ENCODE results near the gene RFC3. TPM values are rescaled to one million over a fixed set of nuclear protein-coding genes. Genes with fewer than 3 reads are reported as not detected.

The RFC3 gene
- total and polyA plus RNA-seq, 4 donors, result 6.3 to 16.5 (median 8.5) TPM

DNA sequence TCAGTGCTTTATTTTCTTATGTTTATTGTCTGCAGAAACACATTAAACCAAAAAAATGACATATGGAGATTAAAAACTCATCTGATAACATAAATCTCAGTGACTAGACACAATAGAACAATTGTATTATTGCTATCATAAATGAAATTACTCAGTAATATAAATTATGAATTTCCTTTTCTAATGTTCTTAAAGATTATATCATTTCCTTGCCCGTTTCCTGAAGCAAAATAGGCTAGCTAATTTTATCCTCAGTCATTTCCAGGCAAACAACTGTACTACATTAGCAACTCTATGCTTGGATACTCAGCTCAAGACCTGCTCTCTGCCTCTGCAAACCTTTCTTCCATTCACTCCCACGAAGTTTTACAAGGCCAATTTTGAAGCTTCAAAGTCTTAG is 61.2 kb downstream of the RFC3 start:
- Histone ChIP-seq H3K4me3 (no peak overlapping the region), H3K9me3 (ENCODE audit: control insufficient read depth in 4 of 4, insufficient read depth in 3 of 4, low read length in 3 of 4) (peaks cover 0 to 3% (median 0%) of the 10 kb centered on the region in 4 donors), H3K27me3 (ENCODE audit: control insufficient read depth in 3 of 3, insufficient read depth in 3 of 3, low read length in 2 of 3) (no peaks in the 10 kb centered on the region), H3K27ac (ENCODE audit: low read depth in 1 of 2, low read length in 1 of 2) (no peak overlapping the region), H3K9ac (ENCODE audit: insufficient read depth in 1 of 2, low read length in 2 of 2) (no peak overlapping the region), H3K36me3 (ENCODE audit: control insufficient read depth in 4 of 4, insufficient read depth in 4 of 4, low read length in 4 of 4) (no peaks in the 10 kb centered on the region), H3K4me1 (ENCODE audit: control insufficient read depth in 5 of 5, insufficient read depth in 5 of 5, low read length in 5 of 5) (peaks cover 0 to 3% (median 0%) of the 10 kb centered on the region in 5 donors)
- ATAC-seq (ENCODE audit: insufficient read depth, low FRiP score) (no peak), DNase-seq (no peak)
- TF ChIP-seq, protein P1, sequence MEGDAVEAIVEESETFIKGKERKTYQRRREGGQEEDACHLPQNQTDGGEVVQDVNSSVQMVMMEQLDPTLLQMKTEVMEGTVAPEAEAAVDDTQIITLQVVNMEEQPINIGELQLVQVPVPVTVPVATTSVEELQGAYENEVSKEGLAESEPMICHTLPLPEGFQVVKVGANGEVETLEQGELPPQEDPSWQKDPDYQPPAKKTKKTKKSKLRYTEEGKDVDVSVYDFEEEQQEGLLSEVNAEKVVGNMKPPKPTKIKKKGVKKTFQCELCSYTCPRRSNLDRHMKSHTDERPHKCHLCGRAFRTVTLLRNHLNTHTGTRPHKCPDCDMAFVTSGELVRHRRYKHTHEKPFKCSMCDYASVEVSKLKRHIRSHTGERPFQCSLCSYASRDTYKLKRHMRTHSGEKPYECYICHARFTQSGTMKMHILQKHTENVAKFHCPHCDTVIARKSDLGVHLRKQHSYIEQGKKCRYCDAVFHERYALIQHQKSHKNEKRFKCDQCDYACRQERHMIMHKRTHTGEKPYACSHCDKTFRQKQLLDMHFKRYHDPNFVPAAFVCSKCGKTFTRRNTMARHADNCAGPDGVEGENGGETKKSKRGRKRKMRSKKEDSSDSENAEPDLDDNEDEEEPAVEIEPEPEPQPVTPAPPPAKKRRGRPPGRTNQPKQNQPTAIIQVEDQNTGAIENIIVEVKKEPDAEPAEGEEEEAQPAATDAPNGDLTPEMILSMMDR (IDR thresholded peaks at IDR 0.05; ENCODE audit: control extremely low read depth, extremely low read depth), result no peak
- 30 to 52% methylated on average over 2 of the region's 2 CpGs for WGBS, 2 donors

DNA sequence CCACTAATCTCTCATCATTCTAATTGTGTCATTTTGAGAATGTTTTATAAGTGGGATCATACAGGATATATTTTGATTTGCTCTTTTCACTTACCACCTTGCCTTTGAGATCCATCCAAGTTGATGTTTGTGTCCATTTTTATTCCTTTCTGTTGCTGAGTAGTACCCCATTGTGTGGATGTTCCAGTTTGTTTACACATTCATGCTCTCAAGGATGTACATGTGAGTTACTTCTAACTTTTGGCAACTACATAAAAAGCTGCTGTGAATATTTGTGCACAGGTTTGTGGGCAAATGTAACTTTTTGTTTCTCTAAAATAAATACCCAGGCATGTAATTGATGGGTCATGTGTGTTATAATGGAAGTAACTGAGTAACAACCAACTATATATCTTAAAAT is 64.9 kb downstream of the RFC3 start:
- TF ChIP-seq, protein P1 (IDR thresholded peaks at IDR 0.05; ENCODE audit: control extremely low read depth, extremely low read depth), result no peak

DNA sequence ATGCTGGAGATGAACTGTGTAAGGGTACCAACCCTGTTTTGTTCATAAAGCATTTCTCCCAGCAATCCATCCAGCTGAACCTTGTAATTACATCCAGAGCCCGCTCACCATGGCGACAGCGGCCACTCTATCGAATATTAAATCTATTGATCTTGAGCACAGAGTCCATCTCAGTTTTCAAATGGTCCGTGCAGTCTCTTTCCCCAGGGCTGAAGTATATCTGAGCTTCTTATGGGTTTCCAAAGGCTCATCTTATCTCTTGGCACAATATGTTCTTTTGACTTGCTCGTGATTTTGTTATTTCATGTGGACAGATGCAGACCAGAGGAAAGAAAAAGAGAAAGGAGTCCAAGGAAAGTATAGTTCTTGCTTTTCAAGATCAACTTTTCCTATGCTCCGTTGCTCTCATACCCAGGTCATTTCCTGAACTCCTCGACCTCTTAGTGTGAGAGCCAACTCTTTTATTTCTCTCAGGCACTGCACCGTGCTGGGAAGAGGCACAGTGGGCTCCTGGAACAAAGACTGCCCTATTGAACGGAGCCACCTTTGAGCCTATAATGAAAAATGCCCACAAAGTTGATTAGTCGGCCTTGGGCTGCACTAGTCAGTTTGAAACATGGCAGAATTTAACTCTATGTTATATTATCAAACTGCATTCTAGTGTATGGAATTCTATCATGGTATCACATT is 66.7 kb downstream of the RFC3 start:
- WGBS, 2 donors, result 85 to 88% methylated on average over 11 of the region's 11 CpGs
- Histone ChIP-seq H3K36me3 (ENCODE audit: control insufficient read depth in 4 of 4, insufficient read depth in 4 of 4, low read length in 4 of 4) (no peaks in the 10 kb centered on the region), H3K27ac (ENCODE audit: low read depth in 1 of 2, low read length in 1 of 2) (no peak overlapping the region), H3K27me3 (ENCODE audit: control insufficient read depth in 3 of 3, insufficient read depth in 3 of 3, low read length in 2 of 3) (no peaks in the 10 kb centered on the region), H3K9me3 (ENCODE audit: control insufficient read depth in 4 of 4, insufficient read depth in 3 of 4, low read length in 3 of 4) (peaks cover 0 to 4% (median 0%) of the 10 kb centered on the region in 4 donors), H3K4me3 (no peak overlapping the region), H3K9ac (ENCODE audit: insufficient read depth in 1 of 2, low read length in 2 of 2) (no peak overlapping the region), H3K4me1 (ENCODE audit: control insufficient read depth in 5 of 5, insufficient read depth in 5 of 5, low read length in 5 of 5) (peaks cover 0 to 5% (median 0%) of the 10 kb centered on the region in 5 donors)
- TF ChIP-seq, protein P1 (IDR thresholded peaks at IDR 0.05; ENCODE audit: control extremely low read depth, extremely low read depth), result no peak
- ATAC-seq (ENCODE audit: insufficient read depth, low FRiP score), result no peak
- DNase-seq, result no peak

More for the DNA sequence above, 64.9 kb downstream of the RFC3 start:
- ATAC-seq (ENCODE audit: insufficient read depth, low FRiP score) (no peak), DNase-seq (no peak)
- H3K4me3 ChIP-seq, result no peak overlapping the region
- no peaks in the 10 kb centered on the region for H3K27me3 ChIP-seq (ENCODE audit: control insufficient read depth in 3 of 3, insufficient read depth in 3 of 3, low read length in 2 of 3)
- H3K36me3 ChIP-seq (ENCODE audit: control insufficient read depth in 4 of 4, insufficient read depth in 4 of 4, low read length in 4 of 4), result no peaks in the 10 kb centered on the region
- peaks cover 0 to 6% (median 0%) of the 10 kb centered on the region in 5 donors for H3K4me1 ChIP-seq (ENCODE audit: control insufficient read depth in 5 of 5, insufficient read depth in 5 of 5, low read length in 5 of 5)
- no peak overlapping the region for H3K27ac ChIP-seq (ENCODE audit: low read depth in 1 of 2, low read length in 1 of 2)
- no peak overlapping the region for H3K9ac ChIP-seq (ENCODE audit: insufficient read depth in 1 of 2, low read length in 2 of 2)
- peaks cover 0 to 4% (median 0%) of the 10 kb centered on the region in 4 donors for H3K9me3 ChIP-seq (ENCODE audit: control insufficient read depth in 4 of 4, insufficient read depth in 3 of 4, low read length in 3 of 4)

Small RNA genes lying within 50 kb of the gene (small RNA-seq; reads per million reads assigned to genes)
- gene RNU5A-4P (ENCODE audit: low replicate concordance), result not detected

All from lung (tissue), 13 donors.